Breast epithelium (tissue), 4 donors: ENCODE measurements around the gene CSTF1. TPM values are rescaled to one million over a fixed set of nuclear protein-coding genes. Genes with fewer than 3 reads are reported as not detected.

Experiments
- DNase-seq, 2 donors: peaks; one replicate each; pipeline ENCODE4 v3.0.0-alpha.2; 2019; ENCODE audit warnings: low spot score in 2 of 2
- H3K27ac ChIP-seq, 2 donors: fragments of 200-600 bp; sonication (generic) in 1 of 2; one replicate each; pipeline ENCODE4 v1.5.1; 2016 to 2019; ENCODE audit warnings: mild to moderate bottlenecking in 1 of 2
- H3K27me3 ChIP-seq, 2 donors: fragments of 200-600 bp; sonication (generic) in 1 of 2; one replicate each; pipeline versions ENCODE4 v1.5.1 to v1.6.0; 2017 to 2019; ENCODE audit warnings: control low read depth in 1 of 2, mild to moderate bottlenecking in 1 of 2
- H3K36me3 ChIP-seq: fragments of 200-600 bp; one replicate; pipeline ENCODE4 v1.5.1; 2019
- H3K4me1 ChIP-seq, 2 donors: fragments of 200-600 bp; sonication (generic); one replicate each; pipeline ENCODE4 v1.5.1; 2016 to 2019; ENCODE audit warnings: control low read depth in 1 of 2
- H3K4me3 ChIP-seq, 3 donors: fragments of 200-600 bp; sonication (generic); 1 replicate in 2 of 3; 2 replicates in 1 of 3; pipeline ENCODE4 v1.5.1; 2016 to 2019; ENCODE audit warnings: mild to moderate bottlenecking in 3 of 3, moderate library complexity in 2 of 3
- H3K9me3 ChIP-seq, 2 donors: fragments of 200-600 bp; sonication (generic) in 1 of 2; one replicate each; pipeline ENCODE4 v1.5.1; 2016 to 2019; ENCODE audit warnings: control low read depth in 1 of 2
- POLR2A ChIP-seq: fragments of 450-650 bp; IDR thresholded peaks from one replicate; pipeline ENCODE4 v1.6.1; 2016; ENCODE audit warnings: antibody characterized with exemption, mild to moderate bottlenecking, moderate library complexity
- POLR2AphosphoS5 ChIP-seq, 3 donors: sonication (generic); formaldehyde crosslinking; IDR thresholded peaks; one replicate each; pipeline ENCODE4 v1.6.1; 2017; ENCODE audit warnings: antibody characterized with exemption in 3 of 3
- intact Hi-C: fragments of 100-400 bp; cut with DNase I; formaldehyde crosslinking; loops from one replicate; pipeline ENCODE4 v1.15.1; 2023; ENCODE audit warnings: low total_unique reads
- total RNA-seq, 3 donors: library from RNA; depleted of rRNA; stranded (reverse); fragments of >200 nt; gene quantifications; one replicate each; pipeline ENCODE4 v1.1.0, GENCODE V29; 2016
- TF ChIP-seq, protein P1 (sequence below), 3 donors: fragments of 450-650 bp; IDR thresholded peaks; one replicate each; pipeline ENCODE4 v1.5.1; 2016 to 2017; ENCODE audit warnings: antibody characterized with exemption in 3 of 3, mild to moderate bottlenecking in 3 of 3, moderate library complexity in 3 of 3

CSTF1 gene
- total RNA-seq, 3 donors from 2014 or later = 17.1 to 53.4 (median 35.7) TPM

DNA sequence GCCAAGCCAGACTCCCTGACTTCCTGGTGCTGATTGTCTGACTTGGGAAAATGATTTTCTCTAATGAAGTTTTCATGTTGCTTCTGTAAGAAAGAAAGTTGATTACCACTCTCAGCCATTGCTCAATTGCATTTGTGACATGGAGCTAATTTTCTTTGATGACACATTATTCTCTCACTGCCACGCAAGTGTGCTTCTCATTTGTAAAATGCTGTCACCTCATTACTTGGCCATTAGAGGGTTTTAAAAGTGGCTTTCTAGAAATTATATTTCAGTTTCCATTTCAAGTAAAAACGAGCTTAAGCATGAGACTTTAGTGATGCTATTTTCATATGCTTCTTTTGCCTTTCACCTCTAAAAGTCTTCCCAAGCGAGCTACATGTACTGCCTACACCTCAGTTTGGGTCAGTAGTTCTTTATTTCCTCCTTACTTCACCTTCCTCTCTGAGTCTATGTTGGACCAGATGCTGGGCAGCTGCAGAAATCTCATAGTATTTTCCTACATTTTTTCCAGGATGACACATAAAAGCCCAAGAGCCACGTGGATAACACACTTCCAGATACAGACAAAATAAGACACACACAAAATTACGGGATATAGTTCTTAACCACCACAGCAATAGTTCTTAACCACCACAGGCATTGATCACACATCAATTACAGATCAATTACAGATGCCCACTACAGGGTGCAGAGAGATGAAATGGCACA is 39.9 kb upstream of the CSTF1 start:
- Histone ChIP-seq H3K4me1 (no peaks in the 10 kb centered on the region), H3K4me3 (no peak overlapping the region), H3K9me3 (no peaks in the 10 kb centered on the region), H3K36me3 (no peaks in the 10 kb centered on the region), H3K27ac (no peak overlapping the region), H3K27me3 (no peaks in the 10 kb centered on the region)
- TF ChIP-seq POLR2AphosphoS5 (IDR thresholded peaks at IDR 0.05) (no peak), POLR2A (no peak)
- TF ChIP-seq, protein P1, sequence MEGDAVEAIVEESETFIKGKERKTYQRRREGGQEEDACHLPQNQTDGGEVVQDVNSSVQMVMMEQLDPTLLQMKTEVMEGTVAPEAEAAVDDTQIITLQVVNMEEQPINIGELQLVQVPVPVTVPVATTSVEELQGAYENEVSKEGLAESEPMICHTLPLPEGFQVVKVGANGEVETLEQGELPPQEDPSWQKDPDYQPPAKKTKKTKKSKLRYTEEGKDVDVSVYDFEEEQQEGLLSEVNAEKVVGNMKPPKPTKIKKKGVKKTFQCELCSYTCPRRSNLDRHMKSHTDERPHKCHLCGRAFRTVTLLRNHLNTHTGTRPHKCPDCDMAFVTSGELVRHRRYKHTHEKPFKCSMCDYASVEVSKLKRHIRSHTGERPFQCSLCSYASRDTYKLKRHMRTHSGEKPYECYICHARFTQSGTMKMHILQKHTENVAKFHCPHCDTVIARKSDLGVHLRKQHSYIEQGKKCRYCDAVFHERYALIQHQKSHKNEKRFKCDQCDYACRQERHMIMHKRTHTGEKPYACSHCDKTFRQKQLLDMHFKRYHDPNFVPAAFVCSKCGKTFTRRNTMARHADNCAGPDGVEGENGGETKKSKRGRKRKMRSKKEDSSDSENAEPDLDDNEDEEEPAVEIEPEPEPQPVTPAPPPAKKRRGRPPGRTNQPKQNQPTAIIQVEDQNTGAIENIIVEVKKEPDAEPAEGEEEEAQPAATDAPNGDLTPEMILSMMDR (IDR thresholded peaks at IDR 0.05) = no peak
- DNase-seq = no peak
- intact Hi-C loops = no loop called here

DNA sequence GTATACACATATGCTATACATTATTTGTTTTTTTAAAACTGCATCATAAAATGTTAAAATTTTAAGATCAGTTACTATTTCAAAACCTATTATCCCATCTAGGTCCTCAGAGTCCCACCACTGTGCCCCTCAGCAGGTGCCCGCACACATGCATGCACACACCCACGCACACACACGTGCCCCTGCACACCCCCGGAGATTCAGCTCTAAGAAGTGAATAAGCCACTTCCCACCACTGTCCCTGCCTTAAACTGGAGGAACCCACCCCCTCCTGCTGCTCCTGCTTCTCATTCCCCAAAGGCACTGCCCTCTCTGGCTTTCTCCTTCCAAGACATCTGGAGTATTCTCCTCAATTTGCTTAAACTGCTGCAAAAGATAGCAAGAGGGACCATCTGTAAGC is 39.1 kb upstream of the CSTF1 start:
- TF ChIP-seq POLR2A (no peak), POLR2AphosphoS5 (IDR thresholded peaks at IDR 0.05) (no peak)
- TF ChIP-seq, protein P1 (IDR thresholded peaks at IDR 0.05) = no peak
- intact Hi-C loops = no loop called here
- no peak overlapping the region for H3K27ac ChIP-seq
- H3K36me3 ChIP-seq = no peaks in the 10 kb centered on the region
- H3K4me1 ChIP-seq = no peaks in the 10 kb centered on the region
- H3K27me3 ChIP-seq = no peaks in the 10 kb centered on the region
- DNase-seq = no peak
- H3K9me3 ChIP-seq = no peaks in the 10 kb centered on the region
- H3K4me3 ChIP-seq = no peak overlapping the region

DNA sequence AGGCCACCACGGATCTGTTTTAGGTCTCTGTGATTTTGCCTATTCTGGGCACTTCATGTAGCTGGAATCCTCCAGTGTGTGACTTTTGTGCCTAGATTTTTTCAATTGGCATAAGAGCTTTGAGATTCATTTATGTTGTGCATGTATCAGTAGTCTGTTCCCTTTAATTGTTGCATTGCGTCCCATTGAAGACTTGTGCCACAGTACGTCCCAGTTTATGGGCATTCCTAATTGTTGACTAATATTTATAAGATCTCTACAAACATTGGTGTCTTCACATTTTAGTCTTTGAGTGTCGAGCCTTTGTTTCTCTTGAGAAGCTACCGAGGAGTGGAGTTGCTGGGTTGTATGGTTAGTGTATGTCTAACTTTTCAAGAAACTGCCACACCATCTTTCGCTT is 34.4 kb upstream of the CSTF1 start:
- intact Hi-C loops = no loop called here
- peaks cover 7 to 9% of the 10 kb centered on the region in 2 donors for H3K4me1 ChIP-seq
- H3K9me3 ChIP-seq = no peaks in the 10 kb centered on the region
- H3K27ac ChIP-seq = peak overlapping the region in 1 of 2 donors; percentile 61
- peak overlapping the region in 1 of 3 donors; percentile 90 for H3K4me3 ChIP-seq
- H3K27me3 ChIP-seq = no peaks in the 10 kb centered on the region
- H3K36me3 ChIP-seq = no peaks in the 10 kb centered on the region
- no peak for TF ChIP-seq POLR2A
- TF ChIP-seq POLR2AphosphoS5 (IDR thresholded peaks at IDR 0.05) = no peak
- DNase-seq = no peak

DNA sequence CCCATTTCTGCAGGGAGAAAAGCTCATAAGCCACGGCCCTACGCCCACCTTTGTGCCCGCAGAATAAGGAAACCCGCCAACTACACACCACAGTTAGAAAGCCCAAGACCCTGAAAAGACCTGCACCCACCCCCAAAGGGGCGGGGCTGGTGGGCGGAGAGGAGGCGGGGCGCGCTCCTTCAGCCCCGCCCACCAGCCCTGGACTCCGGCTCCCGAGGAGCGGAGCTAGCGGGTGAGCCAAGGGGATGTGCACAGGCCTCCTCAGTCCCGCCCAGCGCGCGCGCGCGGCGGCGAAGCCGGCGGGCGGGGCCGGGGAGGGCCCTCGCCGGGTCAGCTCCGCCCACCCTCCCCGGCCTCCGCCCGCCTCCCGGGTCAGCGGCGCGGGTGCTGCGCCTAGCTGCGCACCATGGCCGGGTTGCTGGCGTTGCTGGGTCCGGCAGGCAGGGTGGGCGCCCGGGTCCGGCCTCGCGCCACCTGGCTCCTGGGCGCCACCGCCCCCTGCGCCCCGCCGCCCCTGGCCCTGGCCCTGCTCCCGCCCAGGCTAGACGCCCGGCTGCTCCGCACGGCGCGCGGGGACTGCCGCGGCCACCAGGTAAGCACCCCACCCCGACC is 33.7 kb upstream of the CSTF1 start, which contains the start of gene FAM210B:
TSS of gene FAM210B (plus strand) at position 375 of the 612 bp plus-strand sequence. CDS start at position 407, 32 bp downstream.
- Histone ChIP-seq H3K36me3 (no peaks in the 10 kb centered on the region), H3K27ac (peak within 1 kb of the TSS; percentile 89), H3K4me3 (peak within 1 kb of the TSS; percentile 84 to 93 (median 90)), H3K9me3 (no peaks in the 10 kb centered on the region), H3K4me1 (peaks cover 7 to 9% of the 10 kb centered on the region in 2 donors), H3K27me3 (no peaks in the 10 kb centered on the region)
- DNase-seq = peak; percentile 79 to 87
- TF ChIP-seq POLR2A (no peak), POLR2AphosphoS5 (IDR thresholded peaks at IDR 0.05) (no peak)
- TF ChIP-seq, protein P1 (IDR thresholded peaks at IDR 0.05) = no peak
- intact Hi-C loops = no loop called here

DNA sequence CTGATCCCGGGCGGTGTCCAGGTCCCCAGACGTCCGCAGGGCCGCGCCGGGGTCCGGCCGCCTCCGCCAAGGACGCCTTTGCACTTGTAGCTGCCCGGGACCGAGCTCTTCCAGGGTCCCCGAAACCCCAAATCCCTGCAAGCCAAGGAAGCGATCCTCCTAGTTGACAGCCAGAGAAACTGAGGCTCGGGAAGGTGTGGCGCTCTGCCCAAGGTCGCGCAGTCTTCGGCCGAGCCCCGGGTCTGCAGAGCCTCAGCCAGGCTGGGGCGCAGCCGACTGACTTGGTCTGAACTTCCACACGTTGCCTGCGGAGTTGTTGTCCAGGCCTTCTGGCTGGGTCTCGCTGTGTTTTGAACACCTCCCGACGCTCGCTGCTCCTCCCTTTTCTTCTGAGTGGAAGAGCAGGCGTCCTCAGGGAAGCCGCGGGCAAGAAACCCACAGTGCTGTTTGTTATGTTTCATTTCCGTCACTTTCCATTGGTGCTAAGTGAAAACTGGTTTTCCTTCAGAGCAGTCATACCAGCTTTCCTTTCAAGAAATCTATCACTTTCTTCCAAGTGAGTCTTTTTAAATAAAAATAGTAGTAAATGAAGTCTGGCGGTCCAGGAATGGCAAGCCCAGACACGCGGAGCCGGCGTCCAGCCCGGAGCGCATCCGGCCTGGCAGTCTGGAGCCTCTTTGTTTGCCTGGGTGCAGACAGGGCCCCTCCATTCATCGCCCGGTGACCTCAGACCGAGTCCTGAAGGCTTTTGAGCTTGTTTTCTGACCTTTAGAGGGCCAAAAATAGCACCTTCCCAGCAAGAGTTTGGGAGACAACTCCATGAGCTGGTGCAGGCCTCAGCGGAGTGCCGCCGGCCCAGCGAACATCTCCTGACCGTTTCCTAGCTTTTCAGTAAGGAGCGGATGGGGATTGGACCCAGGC is 33.0 kb upstream of the CSTF1 start:
- Histone ChIP-seq H3K4me1 (peaks cover 7 to 9% of the 10 kb centered on the region in 2 donors), H3K9me3 (no peaks in the 10 kb centered on the region), H3K36me3 (no peaks in the 10 kb centered on the region), H3K27ac (peak overlapping the region; percentile 89), H3K27me3 (no peaks in the 10 kb centered on the region), H3K4me3 (peak overlapping the region; percentile 84 to 93 (median 90))
- intact Hi-C loops = no loop called here
- DNase-seq = peak; percentile 58 to 80
- no peak for TF ChIP-seq POLR2AphosphoS5 (IDR thresholded peaks at IDR 0.05)
